DND-41 (cell line): ENCODE data around the gene RAB28.

Experiments
- ATAC-seq: fragments of 200-7000 bp; cut with Tn5 transposase; 3 replicates; pipeline ENCODE4 v1.9.1; 2021; ENCODE audit warnings: low read depth; ENCODE audit not compliant: insufficient read depth
- DNase-seq: peaks from one replicate; pipeline ENCODE4 v3.0.0-alpha.2; 2020
- H2AFZ ChIP-seq: 2 replicates; pipeline ENCODE4 v1.6.0; 2012; ENCODE audit warnings: low read depth, low read length
- H3K27ac ChIP-seq: 2 replicates; pipeline ENCODE4 v1.5.1; 2012; ENCODE audit warnings: low read length, inconsistent platforms
- H3K27me3 ChIP-seq: fragments of 200-600 bp; sonication (generic); 2 replicates; pipeline ENCODE4 v1.6.0; 2012; ENCODE audit warnings: low read length, mild to moderate bottlenecking, inconsistent platforms; ENCODE audit not compliant: insufficient read depth, poor library complexity
- H3K36me3 ChIP-seq: 2 replicates; pipeline ENCODE4 v1.5.1; 2012; ENCODE audit warnings: low read length, inconsistent platforms; ENCODE audit not compliant: insufficient read depth
- H3K4me1 ChIP-seq: 2 replicates; pipeline ENCODE4 v1.5.1; 2012; ENCODE audit warnings: mild to moderate bottlenecking, low read length; ENCODE audit not compliant: insufficient read depth
- H3K4me2 ChIP-seq: 2 replicates; pipeline ENCODE4 v1.6.0; 2012; ENCODE audit warnings: mild to moderate bottlenecking, moderate library complexity, low read length, inconsistent platforms; ENCODE audit not compliant: insufficient read depth
- H3K4me3 ChIP-seq, 2 experiments: fragments of 200-600 bp in 1 of 2; shearing (Covaris generic) in 1 of 2; 2 replicates each; pipeline ENCODE4 v1.5.1; 2012 to 2016; ENCODE audit warnings: inconsistent platforms in 2 of 2, low read length in 2 of 2, mild to moderate bottlenecking in 2 of 2, low read depth in 1 of 2, moderate library complexity in 1 of 2
- H3K79me2 ChIP-seq: 2 replicates; pipeline ENCODE4 v1.6.0; 2012; ENCODE audit warnings: low read length, inconsistent platforms; ENCODE audit not compliant: insufficient read depth
- H3K9ac ChIP-seq: 2 replicates; pipeline ENCODE4 v1.6.0; 2012; ENCODE audit warnings: low read depth, mild to moderate bottlenecking, inconsistent platforms, low read length, moderate library complexity
- H3K9me3 ChIP-seq: 2 replicates; pipeline ENCODE4 v1.5.1; 2012; ENCODE audit warnings: low read length, moderate library complexity, mild to moderate bottlenecking, inconsistent platforms; ENCODE audit not compliant: insufficient read depth, severe bottlenecking
- H4K20me1 ChIP-seq: 2 replicates; pipeline ENCODE4 v1.6.0; 2012; ENCODE audit warnings: low read length; ENCODE audit not compliant: insufficient read depth
- CTCF ChIP-seq: IDR thresholded peaks from 2 replicates; pipeline ENCODE4 v1.5.1; 2012; ENCODE audit warnings: borderline replicate concordance, low read length, moderate library complexity, mild to moderate bottlenecking; ENCODE audit not compliant: poor library complexity, severe bottlenecking; ENCODE audit errors: extremely low read depth
- EZH2 ChIP-seq: IDR thresholded peaks from 3 replicates; pipeline ENCODE4 v1.6.1; 2012; ENCODE audit warnings: borderline replicate concordance, low read depth, mild to moderate bottlenecking, moderate library complexity, low read length, inconsistent platforms; ENCODE audit not compliant: severe bottlenecking

The RAB28 gene

GRCh38 chr4:13327991-13328390 is 156.1 kb downstream of the RAB28 start:
- Histone ChIP-seq H4K20me1 (no peaks in the 10 kb centered on the region), H3K9ac (no peak overlapping the region), H3K79me2 (no peaks in the 10 kb centered on the region), H3K27ac (no peak overlapping the region), H3K36me3 (no peaks in the 10 kb centered on the region), H3K9me3 (no peaks in the 10 kb centered on the region), H3K4me2 (no peak overlapping the region), H2AFZ (no peak overlapping the region), H3K4me3 (no peak overlapping the region), H3K27me3 (no peaks in the 10 kb centered on the region), H3K4me1 (peaks cover 12% of the 10 kb centered on the region)
- DNase-seq (no peak), ATAC-seq (no peak)
- TF ChIP-seq CTCF (no peak), EZH2 (no peak)

GRCh38 chr4:13325744-13326143 is 158.4 kb downstream of the RAB28 start:
- Histone ChIP-seq H2AFZ (no peak overlapping the region), H3K79me2 (no peaks in the 10 kb centered on the region), H3K36me3 (peaks cover 10% of the 10 kb centered on the region; the same call in 1 of the 2 replicates), H3K4me1 (peaks cover 12% of the 10 kb centered on the region), H3K27me3 (no peaks in the 10 kb centered on the region), H3K4me2 (no peak overlapping the region), H3K27ac (no peak overlapping the region), H3K9ac (no peak overlapping the region), H4K20me1 (no peaks in the 10 kb centered on the region), H3K9me3 (peaks cover 4% of the 10 kb centered on the region), H3K4me3 (no peak overlapping the region)
- ATAC-seq, result no peak
- TF ChIP-seq EZH2 (no peak), CTCF (no peak)
- no peak for DNase-seq

- H3K36me3 ChIP-seq, result peaks cover 10% of the 10 kb centered on the region; the same call in 1 of the 2 replicates
These were observed 160.2 kb downstream of the RAB28 start for GRCh38 chr4:13323921-13324320.

More at GRCh38 chr4:13323921-13324320, 160.2 kb downstream of the RAB28 start:
- Histone ChIP-seq H4K20me1 (no peaks in the 10 kb centered on the region), H3K79me2 (no peaks in the 10 kb centered on the region), H3K27ac (no peak overlapping the region), H3K9me3 (peaks cover 4% of the 10 kb centered on the region), H3K4me3 (no peak overlapping the region), H3K4me1 (peaks cover 12% of the 10 kb centered on the region), H2AFZ (no peak overlapping the region), H3K4me2 (no peak overlapping the region), H3K9ac (no peak overlapping the region), H3K27me3 (no peaks in the 10 kb centered on the region)
- TF ChIP-seq CTCF, result no peak
- no peak for TF ChIP-seq EZH2
- DNase-seq, result peak; percentile 56
- peak; percentile 96 for ATAC-seq
